ENCODE data around the gene IL32. TPM values are rescaled to one million over a fixed set of nuclear protein-coding genes. Genes with fewer than 3 reads are reported as not detected.
"Not testable (repeated sequence)": the region's sequence is repeated elsewhere in the genome, so short reads cannot be mapped to it uniquely, and the experiment has no call there.

IL32 gene
- total RNA-seq, 1 donor from 2014 or later = 79.1 TPM

DNA sequence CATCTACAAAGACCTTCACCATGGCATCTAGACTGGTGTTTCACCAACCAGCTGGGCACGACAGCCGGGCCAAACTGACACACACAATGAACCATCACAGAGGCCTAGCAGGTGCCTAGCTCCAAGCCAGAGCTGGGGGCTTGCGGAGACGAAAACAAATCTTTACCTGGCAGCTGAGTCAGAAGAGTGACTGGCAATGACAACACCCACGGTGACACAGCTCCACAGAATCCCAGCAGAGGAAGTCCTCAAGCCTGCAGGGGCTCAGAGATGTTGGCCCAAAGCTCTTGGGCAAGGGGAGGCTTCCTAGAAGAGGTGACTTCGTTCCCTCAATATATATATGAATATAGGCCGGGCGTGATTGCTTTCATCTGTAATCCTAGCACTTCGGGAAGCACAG lies 13.9 kb upstream of the IL32 start:
- Histone ChIP-seq H3K36me3 (no peaks in the 10 kb centered on the region), H3K9me3 (no peaks in the 10 kb centered on the region), H3K4me1 (peaks cover 6% of the 10 kb centered on the region), H3K27me3 (ENCODE audit: low read depth) (peaks cover 34% of the 10 kb centered on the region), H3K27ac (no peak overlapping the region), H3K4me3 (no peak overlapping the region)
- ATAC-seq (no peak), DNase-seq (no peak)
- intact Hi-C loops (cut with DNase I) = no loop called here
- TF ChIP-seq, protein P1, sequence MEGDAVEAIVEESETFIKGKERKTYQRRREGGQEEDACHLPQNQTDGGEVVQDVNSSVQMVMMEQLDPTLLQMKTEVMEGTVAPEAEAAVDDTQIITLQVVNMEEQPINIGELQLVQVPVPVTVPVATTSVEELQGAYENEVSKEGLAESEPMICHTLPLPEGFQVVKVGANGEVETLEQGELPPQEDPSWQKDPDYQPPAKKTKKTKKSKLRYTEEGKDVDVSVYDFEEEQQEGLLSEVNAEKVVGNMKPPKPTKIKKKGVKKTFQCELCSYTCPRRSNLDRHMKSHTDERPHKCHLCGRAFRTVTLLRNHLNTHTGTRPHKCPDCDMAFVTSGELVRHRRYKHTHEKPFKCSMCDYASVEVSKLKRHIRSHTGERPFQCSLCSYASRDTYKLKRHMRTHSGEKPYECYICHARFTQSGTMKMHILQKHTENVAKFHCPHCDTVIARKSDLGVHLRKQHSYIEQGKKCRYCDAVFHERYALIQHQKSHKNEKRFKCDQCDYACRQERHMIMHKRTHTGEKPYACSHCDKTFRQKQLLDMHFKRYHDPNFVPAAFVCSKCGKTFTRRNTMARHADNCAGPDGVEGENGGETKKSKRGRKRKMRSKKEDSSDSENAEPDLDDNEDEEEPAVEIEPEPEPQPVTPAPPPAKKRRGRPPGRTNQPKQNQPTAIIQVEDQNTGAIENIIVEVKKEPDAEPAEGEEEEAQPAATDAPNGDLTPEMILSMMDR (IDR thresholded peaks at IDR 0.05) = no peak

DNA sequence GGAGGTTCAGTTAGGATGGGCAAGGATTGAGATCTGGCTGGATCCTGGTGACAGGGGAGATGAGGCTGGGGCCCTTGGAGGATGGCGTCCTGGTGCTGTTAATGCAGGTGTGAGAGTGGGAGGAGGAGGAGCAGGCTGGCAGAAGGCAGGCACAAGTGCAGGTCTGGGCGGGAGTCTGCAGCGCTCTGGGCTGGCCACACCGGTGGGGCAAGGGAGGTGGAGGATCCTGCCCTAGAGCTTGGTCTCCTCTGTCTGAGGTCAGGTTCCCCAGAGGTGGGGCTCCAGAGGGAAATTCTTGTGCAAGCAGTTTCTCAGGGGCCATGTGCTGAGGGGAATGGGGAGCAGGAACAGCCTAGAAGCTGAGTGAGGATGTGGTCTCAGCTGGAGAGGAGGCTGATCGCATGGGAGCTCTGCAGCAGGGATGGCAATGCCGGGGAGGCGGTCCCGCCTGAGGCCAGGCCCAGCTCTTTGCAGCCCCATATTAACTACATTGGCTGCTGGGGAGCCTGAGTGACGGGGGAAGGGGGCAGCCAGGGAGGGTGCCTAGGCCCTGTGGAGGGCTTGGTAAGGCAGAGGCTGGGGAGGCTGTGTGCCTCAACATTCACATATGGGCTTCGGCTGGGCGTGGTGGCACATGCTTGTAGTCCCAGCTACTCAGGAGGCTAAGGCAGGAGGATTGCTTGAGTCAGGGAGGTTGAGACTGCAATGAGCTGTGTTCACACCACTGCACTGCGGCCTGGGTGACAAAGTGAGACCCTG lies 12.7 kb upstream of the IL32 start:
- DNase-seq; intact Hi-C loops (cut with DNase I): not testable (repeated sequence)
- ATAC-seq = peak; percentile 10 to 19

DNA sequence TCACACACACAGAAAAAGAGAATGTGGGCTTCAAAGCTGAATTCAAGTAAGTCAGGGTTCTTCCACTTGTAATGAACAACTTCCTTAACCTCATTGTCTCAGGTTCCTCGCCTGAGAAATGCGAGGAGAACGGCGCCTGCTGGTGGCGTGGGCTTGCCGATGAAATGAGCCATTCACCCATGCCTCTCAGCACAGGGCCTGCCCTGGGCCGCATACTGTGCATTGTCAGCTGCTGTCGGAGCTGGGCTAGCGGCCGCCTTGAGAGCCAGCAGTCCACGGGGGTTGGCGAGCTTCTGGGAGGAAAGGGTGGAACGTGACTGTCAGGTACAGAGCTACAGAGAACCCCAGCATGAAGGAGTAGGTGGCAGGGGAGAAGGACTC lies 12.1 kb upstream of the IL32 start:
- H3K4me3 ChIP-seq; H3K9me3 ChIP-seq; intact Hi-C loops (cut with DNase I); H3K4me1 ChIP-seq; ATAC-seq; H3K36me3 ChIP-seq; H3K27ac ChIP-seq; DNase-seq: not testable (repeated sequence)
- peaks cover 16% of the 10 kb centered on the region for H3K27me3 ChIP-seq (ENCODE audit: low read depth)

More for the DNA sequence above, 12.7 kb upstream of the IL32 start:
- H3K36me3 ChIP-seq, H3K9me3 ChIP-seq, H3K27ac ChIP-seq, H3K4me3 ChIP-seq, H3K4me1 ChIP-seq: not testable (repeated sequence)
- peaks cover 22% of the 10 kb centered on the region for H3K27me3 ChIP-seq (ENCODE audit: low read depth)

DNA sequence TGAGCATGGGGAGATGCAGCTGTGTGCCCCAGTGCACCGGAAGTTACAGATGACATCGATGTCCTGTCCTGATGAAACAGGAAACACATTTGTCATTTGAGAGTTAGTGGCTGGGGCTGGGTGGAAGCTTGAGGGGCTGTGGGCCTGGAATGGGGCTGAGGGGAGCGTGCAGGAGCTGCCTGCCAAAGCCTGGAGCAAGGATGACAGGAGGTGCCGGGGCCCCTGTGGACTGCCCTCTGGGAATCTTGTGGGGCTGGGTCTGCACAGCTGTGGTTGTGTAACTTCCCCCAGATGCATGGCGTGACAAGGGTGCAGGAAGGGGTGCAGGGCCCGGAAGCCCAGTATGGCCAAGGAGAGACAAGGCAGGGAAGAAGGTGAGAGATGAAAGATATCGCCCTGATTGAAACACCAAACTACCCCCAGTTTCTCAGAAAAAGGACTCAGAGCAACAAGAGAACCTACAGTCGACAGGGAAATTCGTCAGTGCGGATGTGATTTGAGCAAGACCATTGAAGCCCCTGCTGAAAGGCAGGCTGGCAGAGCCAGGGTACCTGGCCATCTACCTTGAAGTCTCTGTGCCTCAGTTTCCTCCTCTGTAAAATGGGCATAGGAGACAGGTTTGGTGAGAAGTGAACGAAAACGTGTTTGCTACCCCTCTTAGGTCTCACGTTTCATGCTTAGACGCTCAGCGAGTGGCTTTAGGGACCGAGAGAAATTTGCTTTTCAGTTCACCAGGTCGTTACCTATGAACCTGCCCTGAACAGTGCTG lies 10.3 kb upstream of the IL32 start:
- TF ChIP-seq, protein P1 (IDR thresholded peaks at IDR 0.05) = no peak
- H3K9me3 ChIP-seq = no peaks in the 10 kb centered on the region
- H3K27ac ChIP-seq = no peak overlapping the region
- ATAC-seq (no peak), DNase-seq (no peak)
- H3K36me3 ChIP-seq = no peaks in the 10 kb centered on the region
- no peak overlapping the region for H3K4me3 ChIP-seq
- peaks cover 18% of the 10 kb centered on the region for H3K4me1 ChIP-seq
- intact Hi-C loops (cut with DNase I) = no loop called here
- H3K27me3 ChIP-seq (ENCODE audit: low read depth) = peaks cover under 1% of the 10 kb centered on the region

DNA sequence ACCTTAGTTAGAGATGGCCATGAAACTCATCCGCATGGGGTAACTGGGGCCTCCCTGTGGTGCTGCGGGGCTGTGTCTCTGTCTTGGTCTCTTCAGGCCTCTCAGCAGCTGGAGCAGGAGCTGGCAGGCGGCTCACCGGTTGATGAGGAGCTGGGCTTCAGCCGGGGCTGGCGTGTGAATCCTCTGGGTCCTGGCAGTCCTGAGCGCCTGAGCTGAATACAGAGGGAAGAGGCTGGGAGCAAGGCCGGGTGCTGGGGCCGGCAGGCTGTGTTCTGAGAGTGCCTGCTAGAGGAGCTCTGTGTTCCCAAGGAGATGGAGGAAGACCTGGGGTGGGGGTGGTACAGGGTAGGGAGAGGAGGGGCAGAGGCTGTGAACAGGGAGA lies 9.7 kb upstream of the IL32 start:
- peaks cover 20% of the 10 kb centered on the region for H3K4me1 ChIP-seq
- DNase-seq; H3K9me3 ChIP-seq; H3K36me3 ChIP-seq; H3K4me3 ChIP-seq; H3K27me3 ChIP-seq (ENCODE audit: low read depth); H3K27ac ChIP-seq; ATAC-seq; intact Hi-C loops (cut with DNase I): not testable (repeated sequence)

DNA sequence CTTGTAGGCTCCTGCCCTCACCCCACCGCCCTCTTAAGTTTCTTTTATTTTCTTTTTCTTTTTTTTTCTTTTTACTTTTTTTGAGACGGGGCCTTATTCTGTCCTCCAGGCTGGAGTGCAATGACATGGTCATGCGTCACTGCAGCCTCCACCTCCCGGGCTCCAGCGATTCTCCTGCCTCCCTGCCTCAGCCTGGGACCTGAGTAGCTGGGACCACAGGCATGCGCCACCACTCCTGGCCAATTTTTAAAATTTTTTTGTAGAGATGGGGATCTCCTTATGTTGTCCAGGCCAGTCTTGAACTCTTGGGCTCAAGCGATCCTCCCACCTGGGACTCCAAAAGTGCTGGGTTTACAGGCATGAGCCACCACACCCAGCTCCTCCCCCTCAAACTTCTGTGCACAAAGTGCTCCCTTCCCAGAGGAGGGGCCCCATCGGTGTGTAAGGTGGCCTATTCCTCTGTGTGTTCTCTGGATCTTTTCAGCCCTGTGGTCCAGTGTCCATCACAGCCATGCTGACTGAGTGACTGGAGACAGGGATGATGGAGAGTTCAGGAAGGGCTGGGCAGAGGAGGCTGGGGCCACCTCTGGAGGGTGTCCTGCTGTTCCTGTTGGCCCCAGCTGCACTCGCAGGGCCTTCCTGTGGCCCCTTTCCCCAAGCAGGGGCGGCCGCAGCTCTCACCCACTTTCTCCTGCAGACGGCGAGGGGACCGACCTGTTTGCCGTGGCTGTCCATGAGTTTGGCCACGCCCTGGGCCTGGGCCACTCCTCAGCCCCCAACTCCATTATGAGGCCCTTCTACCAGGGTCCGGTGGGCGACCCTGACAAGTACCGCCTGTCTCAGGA lies 8.9 kb upstream of the IL32 start:
- intact Hi-C loops (cut with DNase I) = no loop called here
- H3K27ac ChIP-seq = no peak overlapping the region
- no peak for DNase-seq

More for the DNA sequence above, 8.9 kb upstream of the IL32 start:
- Histone ChIP-seq H3K36me3 (no peaks in the 10 kb centered on the region), H3K4me3 (no peak overlapping the region), H3K4me1 (peaks cover 21% of the 10 kb centered on the region), H3K27me3 (ENCODE audit: low read depth) (no peaks in the 10 kb centered on the region), H3K9me3 (no peaks in the 10 kb centered on the region)
- ATAC-seq = no peak
- TF ChIP-seq, protein P1 (IDR thresholded peaks at IDR 0.05) = no peak

Measured in lower lobe of right lung (tissue), 2 donors.